SU-DHL-6 (cell line): ENCODE results near the gene FRMPD4.

Experiments used
- H2AFZ ChIP-seq: fragments of 200-600 bp; sonication (generic); 2 replicates; pipeline ENCODE4 v1.6.1; 2014; ENCODE audit warnings: low read depth, mild to moderate bottlenecking, moderate library complexity, mixed read lengths, antibody characterized with exemption, low read length; ENCODE audit not compliant: severe bottlenecking
- H3F3A ChIP-seq: fragments of 200-600 bp; shearing (Covaris generic); 2 replicates; pipeline ENCODE4 v1.6.0; 2016; ENCODE audit warnings: antibody characterized with exemption, mild to moderate bottlenecking; ENCODE audit not compliant: insufficient read depth
- H3K27ac ChIP-seq: fragments of 200-600 bp; sonication (generic); 2 replicates; pipeline ENCODE4 v1.5.1; 2016; ENCODE audit warnings: low read depth, mild to moderate bottlenecking, low read length, moderate library complexity, mixed read lengths
- H3K27me3 ChIP-seq: fragments of 200-600 bp; sonication (generic), shearing (Covaris generic); 2 replicates; pipeline ENCODE4 v1.6.0; 2014; ENCODE audit warnings: mild to moderate bottlenecking, low read length
- H3K36me3 ChIP-seq: fragments of 200-600 bp; sonication (generic); 2 replicates; pipeline ENCODE4 v1.6.1; 2014; ENCODE audit warnings: mild to moderate bottlenecking, low read length, mixed read lengths
- H3K4me2 ChIP-seq: fragments of 300-600, 200-600 bp; shearing (Covaris generic), sonication (generic); 2 replicates; pipeline ENCODE4 v1.6.0; 2014; ENCODE audit warnings: low read length, low read depth, mild to moderate bottlenecking; ENCODE audit not compliant: poor library complexity, severe bottlenecking
- H3K4me3 ChIP-seq: fragments of 200-600 bp; sonication (generic); 2 replicates; pipeline ENCODE4 v1.5.1; 2014; ENCODE audit warnings: antibody characterized with exemption, low read length, mild to moderate bottlenecking, mixed read lengths; ENCODE audit not compliant: insufficient read depth, poor library complexity, severe bottlenecking
- H3K79me2 ChIP-seq: fragments of 200-600 bp; sonication (generic); 2 replicates; pipeline ENCODE4 v1.6.1; 2014; ENCODE audit warnings: mild to moderate bottlenecking, low read length, moderate library complexity; ENCODE audit not compliant: insufficient read depth
- H3K9ac ChIP-seq: fragments of 200-600 bp; sonication (generic); 2 replicates; pipeline ENCODE4 v1.7.0; 2014; ENCODE audit warnings: mild to moderate bottlenecking, low read length
- H3K9me2 ChIP-seq: fragments of 200-600 bp; sonication (generic); replicated peaks from 2 replicates; pipeline ENCODE4 v1.6.1; 2014; ENCODE audit warnings: low read length; ENCODE audit not compliant: insufficient read depth
- H3K9me3 ChIP-seq: fragments of 200-600 bp; sonication (generic); 2 replicates; pipeline ENCODE4 v1.6.1; 2014; ENCODE audit warnings: low read length, mixed read lengths; ENCODE audit not compliant: insufficient read depth
- H4K20me1 ChIP-seq: fragments of 200-600 bp; sonication (generic); 2 replicates; pipeline ENCODE4 v1.6.1; 2014; ENCODE audit warnings: low read depth, mild to moderate bottlenecking, antibody characterized with exemption, low read length, moderate library complexity, mixed read lengths
- CTCF ChIP-seq: fragments of 200-600 bp; sonication (generic); IDR thresholded peaks from one replicate; pipeline ENCODE4 v1.5.1; 2017; ENCODE audit warnings: antibody characterized with exemption, mild to moderate bottlenecking, low read length, moderate library complexity; ENCODE audit not compliant: insufficient read depth, poor library complexity, severe bottlenecking
- EZH2phosphoT487 ChIP-seq: fragments of 200-600 bp; sonication (generic), shearing (Covaris generic); conservative IDR thresholded peaks from 2 replicates; pipeline ENCODE4 v1.6.1; 2018; ENCODE audit warnings: mild to moderate bottlenecking, antibody characterized with exemption, low read length, moderate library complexity, mixed read lengths

Gene FRMPD4

DNA sequence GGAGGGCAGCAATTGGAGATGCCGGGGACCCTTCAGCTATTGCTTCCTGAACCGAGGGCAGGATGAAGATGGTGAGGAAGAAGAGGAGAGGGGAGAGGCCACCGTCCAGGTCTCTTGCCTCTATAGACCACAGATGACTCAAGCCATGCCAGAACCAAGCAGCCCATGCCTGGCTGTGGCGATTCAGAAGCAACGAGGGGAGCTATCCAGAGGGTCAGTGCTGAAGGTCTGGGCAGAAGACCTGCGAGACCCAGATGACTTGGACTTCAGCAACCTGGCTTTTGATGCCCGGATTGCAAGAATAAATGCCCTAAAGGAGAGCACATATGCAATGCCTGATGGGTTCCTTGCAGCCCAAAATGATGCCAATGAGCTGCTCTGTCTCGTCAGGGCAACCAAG is 582.8 kb downstream of the FRMPD4 start:
- Histone ChIP-seq H3K36me3 (no peaks in the 10 kb centered on the region), H2AFZ (no peak overlapping the region), H3K9me3 (no peaks in the 10 kb centered on the region), H3F3A (no peaks in the 10 kb centered on the region), H3K27ac (no peak overlapping the region), H3K27me3 (no peaks in the 10 kb centered on the region), H3K9me2 (no peaks in the 10 kb centered on the region), H3K4me3 (no peak overlapping the region), H3K4me2 (no peak overlapping the region), H4K20me1 (no peaks in the 10 kb centered on the region), H3K79me2 (no peaks in the 10 kb centered on the region), H3K9ac (no peak overlapping the region)
- TF ChIP-seq CTCF: no peak
- no peak for TF ChIP-seq EZH2phosphoT487

DNA sequence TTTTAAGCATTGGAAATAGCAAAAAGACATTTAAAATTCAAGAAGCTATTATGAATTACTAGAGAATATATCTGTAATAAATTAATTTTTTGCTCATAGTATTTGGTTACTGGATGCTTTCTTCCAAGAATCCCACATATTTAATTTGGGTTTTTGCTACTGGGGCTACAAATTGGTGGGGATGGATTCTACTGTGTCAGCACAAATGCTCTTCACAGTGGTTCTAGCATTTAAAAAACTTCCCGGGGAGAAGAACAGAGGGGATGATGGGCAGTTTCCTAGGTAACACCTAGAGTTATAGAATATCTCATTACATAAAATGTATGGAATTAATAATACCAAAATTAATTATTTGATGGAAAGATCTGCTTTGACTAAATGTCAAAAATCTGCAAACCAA is 584.0 kb downstream of the FRMPD4 start:
- Histone ChIP-seq H3K36me3 (no peaks in the 10 kb centered on the region), H3F3A (no peaks in the 10 kb centered on the region), H3K27me3 (no peaks in the 10 kb centered on the region), H3K4me2 (no peak overlapping the region), H3K4me3 (no peak overlapping the region), H3K9me3 (no peaks in the 10 kb centered on the region), H3K79me2 (no peaks in the 10 kb centered on the region), H3K27ac (no peak overlapping the region), H2AFZ (no peak overlapping the region), H4K20me1 (no peaks in the 10 kb centered on the region), H3K9me2 (no peaks in the 10 kb centered on the region), H3K9ac (no peak overlapping the region)
- no peak for TF ChIP-seq EZH2phosphoT487

- Histone ChIP-seq H2AFZ (no peak overlapping the region), H3K9me2 (no peaks in the 10 kb centered on the region), H3K27me3 (no peaks in the 10 kb centered on the region), H3K9me3 (no peaks in the 10 kb centered on the region), H3K79me2 (no peaks in the 10 kb centered on the region), H3K4me3 (no peak overlapping the region), H3K9ac (no peak overlapping the region), H3K36me3 (no peaks in the 10 kb centered on the region), H3F3A (no peaks in the 10 kb centered on the region), H3K27ac (no peak overlapping the region), H4K20me1 (no peaks in the 10 kb centered on the region), H3K4me2 (no peak overlapping the region)
- TF ChIP-seq CTCF: no peak
- no peak for TF ChIP-seq EZH2phosphoT487
Observed at GRCh38 chrX:12741416-12741815, 603.1 kb downstream of the FRMPD4 start.

DNA sequence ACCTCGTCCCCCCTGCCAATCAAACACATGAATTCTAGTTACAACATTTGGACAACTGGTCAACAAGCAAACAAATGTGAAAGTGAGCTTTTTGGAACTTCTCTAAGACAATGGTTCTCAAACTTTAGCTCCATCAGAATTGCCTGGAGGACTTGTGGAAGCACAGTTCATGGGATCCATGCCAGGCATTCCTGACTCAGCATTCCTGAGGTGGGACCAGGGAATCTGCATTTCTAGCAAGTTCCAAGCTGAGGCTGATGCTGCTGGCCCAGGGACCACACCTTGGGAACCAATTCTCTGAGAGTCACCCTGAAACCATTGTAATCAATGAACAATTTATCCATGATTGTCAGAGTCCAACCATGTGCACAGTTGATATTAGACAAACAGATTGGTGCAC is 609.2 kb downstream of the FRMPD4 start:
- no peaks in the 10 kb centered on the region for H3K27me3 ChIP-seq
- H3F3A ChIP-seq: no peaks in the 10 kb centered on the region
- no peaks in the 10 kb centered on the region for H3K9me2 ChIP-seq
- no peak overlapping the region for H2AFZ ChIP-seq
- H3K36me3 ChIP-seq: no peaks in the 10 kb centered on the region
- H3K9ac ChIP-seq: no peak overlapping the region
- H4K20me1 ChIP-seq: no peaks in the 10 kb centered on the region
- TF ChIP-seq CTCF: no peak
- TF ChIP-seq EZH2phosphoT487: no peak
- H3K79me2 ChIP-seq: no peaks in the 10 kb centered on the region
- no peak overlapping the region for H3K4me2 ChIP-seq
- no peak overlapping the region for H3K27ac ChIP-seq
- no peak overlapping the region for H3K4me3 ChIP-seq
- no peaks in the 10 kb centered on the region for H3K9me3 ChIP-seq
